GM12874 (cell line): ENCODE measurements around the gene PLOD1.

Source experiments
- CTCF ChIP-seq: IDR thresholded peaks from 2 replicates; pipeline ENCODE4 v1.5.1; 2011; ENCODE audit warnings: low read depth, mild to moderate bottlenecking, control low read depth, low read length, moderate library complexity; ENCODE audit not compliant: insufficient read depth

The PLOD1 gene

GRCh38 chr1:11981378-11982009 is 47.0 kb downstream of the PLOD1 start:
- no peak for TF ChIP-seq CTCF

GRCh38 chr1:11982010-11982392 is 47.5 kb downstream of the PLOD1 start:
- TF ChIP-seq CTCF = peak; percentile 40

GRCh38 chr1:11984121-11984520 is 49.6 kb downstream of the PLOD1 start:
- no peak for TF ChIP-seq CTCF

- TF ChIP-seq CTCF = no peak
Observed at GRCh38 chr1:11984576-11984975, 50.1 kb downstream of the PLOD1 start.

GRCh38 chr1:11985171-11985570 is 50.7 kb downstream of the PLOD1 start:
- no peak for TF ChIP-seq CTCF

GRCh38 chr1:11985851-11986250 is 51.3 kb downstream of the PLOD1 start:
- no peak for TF ChIP-seq CTCF

GRCh38 chr1:11989669-11990068 is 55.2 kb downstream of the PLOD1 start:
- no peak for TF ChIP-seq CTCF
